B cell (primary cell): ENCODE data around the gene DFFB. TPM values are rescaled to one million over a fixed set of nuclear protein-coding genes. Genes with fewer than 3 reads are reported as not detected.

Experiments used
- ATAC-seq: fragments of 200-7000 bp; cut with Tn5 transposase; one replicate; pipeline ENCODE4 v1.10.0; 2021; ENCODE audit warnings: low read depth, mild to moderate bottlenecking, moderate number of reproducible peaks, moderate library complexity
- CTCF ChIA-PET: fragments of 350-600 bp; sonication (Branson Sonifier 250); formaldehyde crosslinking; loops from one replicate; lab custom pipeline; 2021; ENCODE audit warnings: antibody characterized with exemption, inconsistent platforms; lab: Charles Lee
- POLR2A ChIA-PET: fragments of 350-600 bp; sonication (Branson Sonifier 250); formaldehyde crosslinking; loops from one replicate; lab custom pipeline; 2021; ENCODE audit warnings: antibody characterized with exemption; lab: Charles Lee
- DNase-seq: peaks from one replicate; pipeline ENCODE4 v3.0.0; 2013
- H2AFZ ChIP-seq: 2 replicates; pipeline ENCODE4 v1.6.1; 2012; ENCODE audit warnings: mild to moderate bottlenecking, low read depth, low read length; ENCODE audit not compliant: insufficient read depth, poor library complexity, severe bottlenecking
- H3K27ac ChIP-seq, 2 donors: 1 replicate in 1 of 2; 2 replicates in 1 of 2; pipeline ENCODE4 v1.5.1; 2012 to 2013; ENCODE audit warnings: low read length in 2 of 2, mild to moderate bottlenecking in 2 of 2, moderate library complexity in 1 of 2
- H3K27me3 ChIP-seq, 4 experiments: fragments of 200-600 bp in 1 of 4; sonication (generic) in 1 of 4; replicated peaks in 1 of 4; 1 replicate in 2 of 4; 2 replicates in 2 of 4; pipeline versions ENCODE4 v1.6.1 to v1.7.0; 2013 to 2016; ENCODE audit warnings: low read length in 3 of 4, mild to moderate bottlenecking in 2 of 4, mixed read lengths in 1 of 4, moderate library complexity in 1 of 4; ENCODE audit not compliant: insufficient read depth in 4 of 4, control insufficient read depth in 3 of 4; ENCODE audit errors: control extremely low read depth in 1 of 4
- H3K36me3 ChIP-seq, 2 experiments: replicated peaks in 1 of 2; 1 replicate in 1 of 2; 2 replicates in 1 of 2; pipeline versions ENCODE4 v1.6.1 to v1.7.1; 2013; ENCODE audit warnings: low read length in 1 of 2; ENCODE audit not compliant: insufficient read depth in 2 of 2, control insufficient read depth in 1 of 2; ENCODE audit errors: control extremely low read depth in 1 of 2, extremely low read depth in 1 of 2
- H3K4me1 ChIP-seq, 2 donors: fragments of 200-600 bp in 1 of 2; sonication (generic) in 1 of 2; 1 replicate in 1 of 2; 2 replicates in 1 of 2; pipeline versions ENCODE4 v1.5.1 to v1.6.1; 2013 to 2017; ENCODE audit warnings: low read length in 2 of 2; ENCODE audit not compliant: control insufficient read depth in 2 of 2, insufficient read depth in 2 of 2
- H3K4me2 ChIP-seq: replicated peaks from 2 replicates; pipeline ENCODE3; 2012; ENCODE audit warnings: mild to moderate bottlenecking, low read depth, low read length; ENCODE audit not compliant: poor library complexity, severe bottlenecking
- H3K4me3 ChIP-seq, 5 experiments: fragments of 200-600 bp in 1 of 5; sonication (generic) in 1 of 5; 1 replicate in 3 of 5; 2 replicates in 2 of 5; pipeline versions ENCODE4 v1.5.1 to v1.7.0; 2011 to 2016; ENCODE audit warnings: low read length in 4 of 5, mild to moderate bottlenecking in 4 of 5, low read depth in 2 of 5, control low read depth in 1 of 5, moderate library complexity in 1 of 5; ENCODE audit not compliant: insufficient read depth in 1 of 5; ENCODE audit errors: control extremely low read depth in 1 of 5, extremely low read depth in 1 of 5
- H3K79me2 ChIP-seq: fragments of 200-600 bp; sonication (generic); one replicate; pipeline ENCODE4 v1.6.0; 2016; ENCODE audit warnings: low read length; ENCODE audit not compliant: control insufficient read depth, insufficient read depth
- H3K9ac ChIP-seq: fragments of 200-600 bp; sonication (generic); 2 replicates; pipeline ENCODE4 v1.6.1; 2017; ENCODE audit warnings: mild to moderate bottlenecking, low read length, moderate library complexity
- H3K9me3 ChIP-seq, 3 donors: one replicate each; pipeline versions ENCODE4 v1.6.1 to v1.7.1; 2013; ENCODE audit warnings: low read length in 2 of 3; ENCODE audit not compliant: control insufficient read depth in 2 of 3, insufficient read depth in 1 of 3; ENCODE audit errors: control extremely low read depth in 1 of 3
- H4K20me1 ChIP-seq: 2 replicates; pipeline ENCODE4 v1.6.0; 2012; ENCODE audit warnings: mild to moderate bottlenecking, low read length; ENCODE audit not compliant: insufficient read depth, control insufficient read depth, poor library complexity, severe bottlenecking
- H3K27ac Mint-ChIP-seq: one replicate; pipeline ENCODE4 v1.8.0; 2021; ENCODE audit warnings: mixed read lengths
- H3K27me3 Mint-ChIP-seq: one replicate; pipeline ENCODE4 v1.8.0; 2021; ENCODE audit warnings: mixed read lengths
- H3K4me1 Mint-ChIP-seq: one replicate; pipeline ENCODE4 v1.8.0; 2021; ENCODE audit warnings: mixed read lengths
- H3K4me3 Mint-ChIP-seq: one replicate; pipeline ENCODE4 v1.8.0; 2021; ENCODE audit warnings: mixed read lengths
- H3K9me3 Mint-ChIP-seq: one replicate; pipeline ENCODE4 v1.8.0; 2022; ENCODE audit warnings: mixed read lengths; ENCODE audit not compliant: insufficient read depth
- CTCF ChIP-seq: fragments of 200-600 bp; IDR thresholded peaks from one replicate; pipeline ENCODE4 v1.8.0; 2022; ENCODE audit warnings: antibody characterized with exemption, mild to moderate bottlenecking
- EZH2 ChIP-seq: IDR thresholded peaks from 2 replicates; pipeline ENCODE4 v1.6.1; 2012; ENCODE audit warnings: borderline replicate concordance, low read depth, mild to moderate bottlenecking, moderate library complexity, low read length; ENCODE audit not compliant: insufficient read depth, poor library complexity, severe bottlenecking
- WGBS: methylation state at CpG from one replicate; pipeline ENCODE4 v1.1.5; 2013; ENCODE audit warnings: missing lambda C conversion rate; ENCODE audit not compliant: insufficient coverage; 5-methylcytosine and 5-hydroxymethylcytosine counted together
- intact Hi-C: fragments of 100-400 bp; cut with micrococcal nuclease; formaldehyde crosslinking; loops from one replicate; pipeline ENCODE4 v1.10.0; 2022
- polyA plus RNA-seq: library from polyadenylated mRNA; depleted of rRNA; stranded (reverse); fragments of >200 nt; gene quantifications from 2 replicates; pipeline ENCODE4 v1.2.3, GENCODE V29; 2012
- total RNA-seq, 2 donors: library from RNA; stranded (reverse); fragments of 120-200 nt in 1 of 2; gene quantifications; 1 replicate in 1 of 2; 2 replicates in 1 of 2; pipeline versions ENCODE4 v1.2.3 to v1.2.4, GENCODE V29; 2013 to 2022

DFFB gene
- total and polyA plus RNA-seq, 2 donors (not counting 1 experiment from before 2014, with no cell fraction given) = 14.0 to 17.4 TPM

DNA sequence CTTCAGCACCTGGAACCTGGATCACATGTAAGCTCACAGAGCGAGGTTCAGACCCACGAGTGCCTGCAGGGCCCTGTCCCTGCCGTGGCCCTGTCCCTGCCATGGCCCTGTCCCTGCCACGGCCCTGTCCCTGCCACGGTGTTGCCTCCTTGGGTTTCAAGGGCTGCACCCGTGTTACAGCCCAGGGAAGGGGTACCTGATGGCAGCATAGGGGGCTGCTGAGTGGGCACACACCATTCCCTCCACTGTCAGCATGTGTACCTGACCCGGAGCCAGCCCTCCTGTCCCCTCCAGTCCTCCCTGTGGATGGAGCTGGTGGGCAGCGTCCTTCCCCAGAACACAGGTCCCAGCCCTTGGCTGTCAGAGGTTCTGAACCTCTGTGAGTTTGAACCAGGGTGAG, 15.3 kb downstream of the DFFB start:
- H3K27ac Mint-ChIP-seq = no peak overlapping the region
- Histone ChIP-seq H3K4me3 (no peak overlapping the region), H3K4me1 (no peaks in the 10 kb centered on the region), H3K27me3 (no peaks in the 10 kb centered on the region), H3K4me2 (no peak overlapping the region), H3K27ac (no peak overlapping the region), H3K36me3 (peaks cover 0 to 56% of the 10 kb centered on the region in 2 experiments), H3K79me2 (no peaks in the 10 kb centered on the region), H4K20me1 (no peaks in the 10 kb centered on the region), H3K9me3 (peaks cover 0 to 10% (median 0%) of the 10 kb centered on the region in 3 donors), H2AFZ (no peak overlapping the region), H3K9ac (no peak overlapping the region)
- no peaks in the 10 kb centered on the region for H3K27me3 Mint-ChIP-seq
- H3K4me1 Mint-ChIP-seq = no peaks in the 10 kb centered on the region
- no peak overlapping the region for H3K4me3 Mint-ChIP-seq
- ChIA-PET CTCF (no interaction called here), POLR2A (no interaction called here)
- H3K9me3 Mint-ChIP-seq = no peaks in the 10 kb centered on the region
- DNase-seq = no peak
- ATAC-seq = no peak
- WGBS = 93% methylated on average over 8 of the region's 8 CpGs
- TF ChIP-seq EZH2 = no peak
- TF ChIP-seq CTCF = no peak
- intact Hi-C loops = no loop called here

DNA sequence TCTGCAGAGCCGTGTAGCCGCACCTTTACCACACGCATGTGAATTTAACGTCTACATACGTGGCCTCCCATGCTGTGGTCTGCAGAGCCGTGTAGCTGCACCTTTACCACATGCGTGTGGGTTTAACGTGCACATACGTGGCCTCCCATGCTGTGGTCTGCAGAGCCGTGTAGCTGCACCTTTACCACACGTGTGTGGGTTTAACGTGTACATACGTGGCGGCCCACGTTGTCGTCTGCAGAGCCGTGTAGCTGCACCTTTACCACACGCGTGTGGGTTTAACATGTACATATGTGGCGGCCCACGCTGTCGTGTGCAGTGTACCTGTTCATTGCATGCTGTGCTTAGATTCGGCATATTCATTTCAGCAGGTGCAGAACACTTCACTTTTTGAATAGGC, 17.5 kb downstream of the DFFB start:
- WGBS = over 99% methylated on average over 23 of the region's 23 CpGs
- ChIA-PET CTCF (no interaction called here), POLR2A (no interaction called here)

More for the DNA sequence above, 17.5 kb downstream of the DFFB start:
- H3K4me2 ChIP-seq = no peak overlapping the region
- Mint-ChIP-seq H3K4me3 (no peak overlapping the region), H3K27ac (no peak overlapping the region), H3K4me1 (no peaks in the 10 kb centered on the region), H3K9me3 (no peaks in the 10 kb centered on the region), H3K27me3 (no peaks in the 10 kb centered on the region)
- H3K27me3 ChIP-seq = no peaks in the 10 kb centered on the region
- TF ChIP-seq CTCF (no peak), EZH2 (no peak)
- peaks cover 0 to 11% (median 6%) of the 10 kb centered on the region in 3 donors for H3K9me3 ChIP-seq
- no peak overlapping the region for H3K27ac ChIP-seq
- ATAC-seq (no peak), DNase-seq (no peak)
- H4K20me1 ChIP-seq = no peaks in the 10 kb centered on the region
- intact Hi-C loops = no loop called here
- no peak overlapping the region for H3K9ac ChIP-seq
- H2AFZ ChIP-seq = no peak overlapping the region
- H3K79me2 ChIP-seq = no peaks in the 10 kb centered on the region
- H3K36me3 ChIP-seq = peaks cover 0 to 57% of the 10 kb centered on the region in 2 experiments
- no peaks in the 10 kb centered on the region for H3K4me1 ChIP-seq
- no peak overlapping the region for H3K4me3 ChIP-seq
